Gastroesophageal sphincter (tissue), 4 donors: ENCODE measurements around the gene EFNA4. TPM values are rescaled to one million over a fixed set of nuclear protein-coding genes. Genes with fewer than 3 reads are reported as not detected.

Experiments
- ATAC-seq: fragments of 150-250 bp; one replicate; pipeline ENCODE4 v1.9.1; 2016; ENCODE audit warnings: mild to moderate bottlenecking, moderate library complexity
- H3K27ac ChIP-seq, 4 donors: fragments of 200-600 bp; sonication (generic) in 3 of 4; 1 replicate in 3 of 4; 2 replicates in 1 of 4; pipeline ENCODE4 v1.5.1; 2016 to 2019
- H3K27me3 ChIP-seq: fragments of 200-600 bp; sonication (generic); one replicate; pipeline ENCODE4 v1.5.1; 2019
- H3K36me3 ChIP-seq, 2 donors: fragments of 200-600 bp; sonication (generic); one replicate each; pipeline ENCODE4 v1.5.1; 2019; ENCODE audit warnings: control low read depth in 1 of 2
- H3K4me1 ChIP-seq, 3 donors: fragments of 200-600 bp; sonication (generic); 1 replicate in 2 of 3; 2 replicates in 1 of 3; pipeline ENCODE4 v1.5.1; 2016 to 2019; ENCODE audit warnings: control low read depth in 2 of 3
- H3K4me3 ChIP-seq, 2 donors: fragments of 200-600 bp; sonication (generic); one replicate each; pipeline ENCODE4 v1.5.1; 2019; ENCODE audit warnings: mild to moderate bottlenecking in 1 of 2, moderate library complexity in 1 of 2
- H3K9me3 ChIP-seq, 3 donors: fragments of 200-600 bp; sonication (generic); one replicate each; pipeline ENCODE4 v1.5.1; 2017 to 2019; ENCODE audit warnings: control low read depth in 2 of 3
- EP300 ChIP-seq: sonication (generic); formaldehyde crosslinking; IDR thresholded peaks from one replicate; pipeline ENCODE4 v1.6.1; 2017; ENCODE audit warnings: antibody characterized with exemption, mild to moderate bottlenecking
- POLR2A ChIP-seq, 2 donors: fragments of 450-650 bp; IDR thresholded peaks; one replicate each; pipeline ENCODE4 v1.6.1; 2017; ENCODE audit warnings: antibody characterized with exemption in 2 of 2, mild to moderate bottlenecking in 2 of 2, moderate library complexity in 1 of 2
- POLR2AphosphoS5 ChIP-seq: sonication (generic); formaldehyde crosslinking; IDR thresholded peaks from one replicate; pipeline ENCODE4 v1.6.1; 2017; ENCODE audit warnings: antibody characterized with exemption
- WGBS, 2 donors: methylation state at CpG; one replicate each; pipeline ENCODE4 v1.1.5; 2018; ENCODE audit warnings: low coverage in 1 of 2; 5-methylcytosine and 5-hydroxymethylcytosine counted together
- total RNA-seq, 4 donors: library from RNA; depleted of rRNA; stranded (reverse); fragments of >200 nt; gene quantifications; one replicate each; pipeline ENCODE4 v1.1.0, GENCODE V29; 2016
- TF ChIP-seq, protein P1 (sequence below), 4 experiments: fragments of 200-600 bp in 2 of 4; fragments of 450-650 bp in 2 of 4; sonication (generic) in 1 of 4; IDR thresholded peaks; one replicate each; pipeline ENCODE4 v1.5.1; 2017 to 2019; ENCODE audit warnings: antibody characterized with exemption in 4 of 4, mild to moderate bottlenecking in 2 of 4, moderate library complexity in 2 of 4

Gene EFNA4
- total RNA-seq, 4 donors from 2014 or later, result 0.81 to 5.8 (median 2.3) TPM

DNA sequence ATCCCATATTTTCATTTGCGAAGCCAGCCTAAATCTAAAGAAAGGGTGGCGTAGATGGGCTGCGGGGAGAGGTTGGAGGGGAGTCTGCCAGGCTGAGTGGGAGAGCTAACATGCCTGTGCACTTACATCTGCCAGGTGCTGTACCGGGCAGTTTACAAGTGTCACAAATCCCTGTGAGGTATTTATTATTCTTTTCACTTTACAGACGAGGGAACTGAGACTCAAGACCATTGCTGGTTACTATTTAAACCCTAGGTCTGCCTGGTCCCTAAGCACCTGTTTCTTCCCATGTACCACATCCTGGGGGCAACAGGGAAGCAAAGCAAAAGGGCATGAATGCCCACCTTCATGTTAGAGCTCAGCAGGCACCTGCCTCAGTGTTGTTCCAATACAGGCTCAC is 44.8 kb downstream of the EFNA4 start:
- Histone ChIP-seq H3K36me3 (no peaks in the 10 kb centered on the region), H3K9me3 (no peaks in the 10 kb centered on the region), H3K27ac (no peak overlapping the region), H3K4me3 (no peak overlapping the region), H3K27me3 (no peaks in the 10 kb centered on the region), H3K4me1 (peaks cover 0 to 8% (median 0%) of the 10 kb centered on the region in 3 donors)
- ATAC-seq, result no peak
- 74 to 80% methylated on average over 4 to 5 of the region's 5 CpGs for WGBS, 2 donors
- TF ChIP-seq POLR2AphosphoS5, result no peak
- no peak for TF ChIP-seq EP300
- TF ChIP-seq, protein P1, sequence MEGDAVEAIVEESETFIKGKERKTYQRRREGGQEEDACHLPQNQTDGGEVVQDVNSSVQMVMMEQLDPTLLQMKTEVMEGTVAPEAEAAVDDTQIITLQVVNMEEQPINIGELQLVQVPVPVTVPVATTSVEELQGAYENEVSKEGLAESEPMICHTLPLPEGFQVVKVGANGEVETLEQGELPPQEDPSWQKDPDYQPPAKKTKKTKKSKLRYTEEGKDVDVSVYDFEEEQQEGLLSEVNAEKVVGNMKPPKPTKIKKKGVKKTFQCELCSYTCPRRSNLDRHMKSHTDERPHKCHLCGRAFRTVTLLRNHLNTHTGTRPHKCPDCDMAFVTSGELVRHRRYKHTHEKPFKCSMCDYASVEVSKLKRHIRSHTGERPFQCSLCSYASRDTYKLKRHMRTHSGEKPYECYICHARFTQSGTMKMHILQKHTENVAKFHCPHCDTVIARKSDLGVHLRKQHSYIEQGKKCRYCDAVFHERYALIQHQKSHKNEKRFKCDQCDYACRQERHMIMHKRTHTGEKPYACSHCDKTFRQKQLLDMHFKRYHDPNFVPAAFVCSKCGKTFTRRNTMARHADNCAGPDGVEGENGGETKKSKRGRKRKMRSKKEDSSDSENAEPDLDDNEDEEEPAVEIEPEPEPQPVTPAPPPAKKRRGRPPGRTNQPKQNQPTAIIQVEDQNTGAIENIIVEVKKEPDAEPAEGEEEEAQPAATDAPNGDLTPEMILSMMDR (IDR thresholded peaks at IDR 0.05), result no peak
- no peak for TF ChIP-seq POLR2A (IDR thresholded peaks at IDR 0.05)

DNA sequence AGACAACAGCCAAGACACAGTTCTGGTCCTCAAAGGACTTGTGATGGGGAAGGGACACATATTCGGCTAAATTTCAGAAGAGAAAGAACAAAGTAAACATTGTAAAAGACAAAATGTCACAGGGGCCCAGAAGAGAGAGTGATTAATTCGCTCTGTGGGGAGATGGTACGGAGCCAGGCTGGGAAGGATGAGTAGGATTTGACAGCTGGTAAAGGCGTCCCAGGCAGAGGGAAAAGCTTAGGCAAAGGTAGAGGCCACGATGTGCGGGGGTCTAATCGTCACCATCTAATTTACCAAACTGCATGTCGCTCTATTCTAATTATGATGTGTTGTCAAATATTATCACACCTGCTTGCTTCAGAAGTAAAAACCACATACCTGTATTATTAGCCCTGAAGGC is 46.8 kb downstream of the EFNA4 start:
- no peak for ATAC-seq
- 71 to 84% methylated on average over 8 of the region's 8 CpGs for WGBS, 2 donors

DNA sequence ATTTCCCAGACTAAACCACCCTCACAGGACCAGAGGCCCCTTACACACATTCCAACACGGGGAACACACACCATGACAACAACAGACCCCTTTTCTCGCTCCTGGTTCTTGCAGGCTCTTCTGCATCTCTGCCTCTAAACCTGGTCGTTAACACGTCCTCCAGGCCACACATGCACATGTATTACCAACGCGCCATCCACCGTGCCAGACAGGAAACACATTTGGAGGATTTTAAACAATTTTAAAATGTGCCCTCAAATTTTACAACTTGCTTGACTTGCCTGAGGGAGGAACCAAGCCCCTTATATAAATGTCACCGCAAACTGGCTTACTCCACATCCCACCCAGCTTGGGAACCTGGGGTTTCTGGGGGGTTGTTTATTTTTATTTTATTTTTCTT is 47.3 kb downstream of the EFNA4 start:
- Histone ChIP-seq H3K4me3 (no peak overlapping the region), H3K9me3 (no peaks in the 10 kb centered on the region), H3K4me1 (no peaks in the 10 kb centered on the region), H3K36me3 (no peaks in the 10 kb centered on the region), H3K27ac (no peak overlapping the region), H3K27me3 (no peaks in the 10 kb centered on the region)
- ATAC-seq, result no peak
- TF ChIP-seq POLR2AphosphoS5 (no peak), EP300 (no peak), POLR2A (IDR thresholded peaks at IDR 0.05) (no peak)
- TF ChIP-seq, protein P1 (IDR thresholded peaks at IDR 0.05), result no peak
- WGBS, 2 donors, result 70 to 83% methylated on average over 8 of the region's 8 CpGs

More for the DNA sequence above, 46.8 kb downstream of the EFNA4 start:
- Histone ChIP-seq H3K4me1 (no peaks in the 10 kb centered on the region), H3K27ac (no peak overlapping the region), H3K36me3 (no peaks in the 10 kb centered on the region), H3K9me3 (no peaks in the 10 kb centered on the region), H3K27me3 (no peaks in the 10 kb centered on the region), H3K4me3 (no peak overlapping the region)
- TF ChIP-seq POLR2A (IDR thresholded peaks at IDR 0.05) (no peak), POLR2AphosphoS5 (no peak), EP300 (no peak)
- TF ChIP-seq, protein P1 (IDR thresholded peaks at IDR 0.05), result no peak

DNA sequence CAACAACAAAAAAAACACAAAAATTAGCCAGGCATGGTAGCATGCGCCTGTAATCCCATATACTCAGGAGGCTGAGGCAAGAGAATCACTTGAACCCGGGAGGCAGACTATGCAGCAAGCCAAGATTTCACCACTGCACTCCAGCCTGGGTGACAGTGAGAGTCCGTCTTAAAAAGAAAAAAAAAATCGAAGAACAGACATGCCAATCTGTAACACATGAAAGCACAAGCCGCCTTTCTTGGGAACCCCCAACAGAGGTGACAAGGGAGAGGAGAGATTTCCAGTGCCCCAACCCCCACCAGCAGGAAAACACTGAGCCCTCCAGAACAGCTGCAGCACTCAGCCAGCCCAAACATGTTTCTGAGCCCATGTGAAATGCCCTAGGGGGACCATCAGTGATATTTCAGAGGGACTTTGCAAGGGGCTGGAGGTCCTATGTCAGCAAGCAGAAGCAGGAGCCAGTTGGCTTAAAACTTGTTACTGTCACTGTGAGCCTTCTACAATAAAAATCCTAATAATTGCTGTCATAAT is 50.0 kb downstream of the EFNA4 start:
- WGBS, 2 donors, result 52% methylated on average over 5 of the region's 5 CpGs; no CpG with 5 or more reads in 1 of the 2 donors
- Histone ChIP-seq H3K27ac (no peak overlapping the region), H3K36me3 (no peaks in the 10 kb centered on the region), H3K4me3 (no peak overlapping the region), H3K27me3 (peaks cover 6% of the 10 kb centered on the region), H3K4me1 (no peaks in the 10 kb centered on the region), H3K9me3 (no peaks in the 10 kb centered on the region)
- ATAC-seq, result no peak
- TF ChIP-seq EP300 (no peak), POLR2A (IDR thresholded peaks at IDR 0.05) (no peak), POLR2AphosphoS5 (no peak)
- TF ChIP-seq, protein P1 (IDR thresholded peaks at IDR 0.05), result no peak

GRCh38 chr1:155116113-155116764 is 52.7 kb downstream of the EFNA4 start:
- no peak for TF ChIP-seq POLR2A (IDR thresholded peaks at IDR 0.05)
- TF ChIP-seq, protein P1 (IDR thresholded peaks at IDR 0.05), result no peak
- no peak for TF ChIP-seq POLR2AphosphoS5
- no peak for TF ChIP-seq EP300
- no peaks in the 10 kb centered on the region for H3K9me3 ChIP-seq
- peaks cover 6% of the 10 kb centered on the region for H3K27me3 ChIP-seq
- ATAC-seq, result no peak
- no peaks in the 10 kb centered on the region for H3K4me1 ChIP-seq
- H3K36me3 ChIP-seq, result no peaks in the 10 kb centered on the region
- no peak overlapping the region for H3K27ac ChIP-seq
- 51 to 60% methylated on average over 1 to 4 of the region's 5 CpGs for WGBS, 2 donors
- no peak overlapping the region for H3K4me3 ChIP-seq
